RPMI8226 (cell line): ENCODE measurements around the gene STX3.
"Not testable (repeated sequence)": the region's sequence is repeated elsewhere in the genome, so short reads cannot be mapped to it uniquely, and the experiment has no call there.

Experiments
- DNase-seq: peaks from one replicate; pipeline ENCODE4 v3.0.0-alpha.2; 2015

The STX3 gene

DNA sequence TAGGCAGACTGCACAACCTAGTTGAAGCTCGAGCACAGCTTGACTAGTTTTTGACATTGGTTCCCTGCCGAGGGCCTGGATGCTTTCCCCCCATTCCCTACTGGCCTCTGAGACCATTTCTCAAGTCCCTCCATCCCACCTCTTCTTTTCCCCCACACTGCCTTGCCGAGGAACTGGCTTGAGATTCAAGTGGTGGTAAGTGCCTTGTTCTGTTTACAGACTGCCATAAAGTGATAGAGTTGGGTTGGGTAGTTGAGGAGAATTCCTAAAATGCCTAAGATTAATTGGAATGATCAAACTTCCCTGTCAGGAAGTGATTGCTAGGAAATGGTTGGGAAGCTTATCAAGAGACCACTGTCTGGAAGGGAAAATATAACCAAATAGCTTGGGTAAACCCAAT, 39.2 kb downstream of the STX3 start:
- no peak for DNase-seq

- DNase-seq = no peak
Observed at GRCh38 chr11:59800390-59801025, 45.3 kb downstream of the STX3 start.

DNA sequence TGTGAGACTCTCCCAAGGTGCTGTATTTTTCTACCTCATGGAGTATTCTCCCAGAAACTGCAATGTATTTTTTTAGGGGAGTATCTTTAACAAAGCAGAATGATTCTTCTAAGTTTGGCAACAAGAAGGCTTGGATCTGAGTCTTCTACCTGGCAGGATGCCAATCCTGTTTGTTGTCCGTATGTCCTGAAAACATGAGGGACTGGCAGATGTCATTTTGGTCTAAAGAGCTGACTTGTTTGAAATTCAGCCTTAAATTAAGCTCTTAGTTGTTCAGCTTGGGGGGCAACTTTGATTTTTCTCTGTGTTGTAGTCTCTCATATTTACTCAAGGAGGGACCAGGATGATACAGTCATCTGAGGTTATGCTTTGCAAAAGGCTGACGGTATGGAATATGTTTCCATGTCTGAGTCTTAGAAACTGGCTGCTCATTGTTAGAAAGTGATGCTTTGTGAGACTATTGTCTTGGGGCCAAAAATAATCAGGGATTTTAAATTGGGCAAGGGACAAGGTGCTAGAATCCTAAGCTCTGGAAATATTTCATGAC, 46.1 kb downstream of the STX3 start:
- no peak for DNase-seq

GRCh38 chr11:59801981-59802638, 46.9 kb downstream of the STX3 start:
- DNase-seq = no peak

- DNase-seq = peak; percentile 47
Observed at GRCh38 chr11:59802639-59803176, 47.5 kb downstream of the STX3 start.

- DNase-seq = no peak
Observed at GRCh38 chr11:59804061-59804460, 48.9 kb downstream of the STX3 start.

GRCh38 chr11:59807047-59807610, 52.0 kb downstream of the STX3 start:
- DNase-seq = no peak

DNA sequence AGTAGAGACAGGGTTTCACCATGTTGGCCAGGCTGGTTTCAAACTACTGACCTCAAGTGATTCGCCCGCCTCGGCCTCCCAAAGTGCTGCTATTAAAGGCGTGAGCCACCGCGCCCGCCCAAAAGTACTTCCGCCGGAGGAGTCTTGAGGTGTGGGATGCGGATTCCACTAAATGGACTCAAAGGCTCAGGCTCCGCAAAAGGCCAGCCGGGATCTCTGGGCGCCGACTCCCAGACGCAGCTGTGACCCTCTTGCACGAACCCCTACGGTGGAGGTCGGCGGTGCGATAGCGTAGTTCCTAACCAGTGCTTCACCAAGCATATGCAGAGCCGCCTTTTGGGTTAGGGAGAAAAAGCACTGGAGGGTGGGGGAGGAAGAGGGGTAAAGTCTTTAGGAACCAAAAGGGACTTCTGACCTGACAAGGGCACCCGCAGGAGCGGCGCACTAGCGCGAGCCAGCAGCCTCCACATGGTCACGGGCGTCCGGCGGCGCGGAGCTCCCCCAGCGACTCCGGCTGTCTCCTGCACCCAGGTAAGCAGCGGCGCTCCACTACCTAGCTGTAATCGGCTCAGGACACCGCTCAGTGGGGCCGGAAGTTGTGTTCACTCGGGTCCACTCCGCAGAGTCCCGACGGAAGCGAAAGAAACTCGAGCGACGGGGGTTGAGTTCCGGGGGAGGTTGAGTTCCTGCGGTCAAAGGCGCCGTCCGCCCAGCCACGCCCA, 55.2 kb downstream of the STX3 start, which contains the start of gene MRPL16:
TSS of gene MRPL16 (minus strand) at position 590 of the 722 bp plus-strand sequence. CDS start at position 470, 120 bp downstream.
- DNase-seq = peak; percentile 93

GRCh38 chr11:59810911-59811259, 55.7 kb downstream of the STX3 start:
- DNase-seq = no peak

DNA sequence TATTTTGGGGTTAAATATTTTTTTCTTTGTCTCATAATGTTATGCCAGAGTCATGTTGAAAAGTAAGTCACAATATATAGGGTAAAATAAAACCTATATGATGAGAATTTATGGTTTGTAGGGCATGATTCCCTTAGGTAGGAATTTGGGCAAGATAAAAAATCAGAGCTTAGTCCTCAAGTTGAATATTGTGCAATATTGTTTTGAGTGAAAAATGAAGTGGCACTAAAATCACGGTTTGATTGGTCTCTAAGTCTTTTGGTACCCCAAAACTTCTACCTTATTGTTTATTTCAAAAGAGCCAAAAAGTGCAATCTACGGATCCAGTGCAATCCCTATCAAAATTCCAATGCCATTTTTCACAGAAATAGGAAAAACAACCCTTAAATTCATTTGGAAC, 57.0 kb downstream of the STX3 start:
- DNase-seq = no peak

DNA sequence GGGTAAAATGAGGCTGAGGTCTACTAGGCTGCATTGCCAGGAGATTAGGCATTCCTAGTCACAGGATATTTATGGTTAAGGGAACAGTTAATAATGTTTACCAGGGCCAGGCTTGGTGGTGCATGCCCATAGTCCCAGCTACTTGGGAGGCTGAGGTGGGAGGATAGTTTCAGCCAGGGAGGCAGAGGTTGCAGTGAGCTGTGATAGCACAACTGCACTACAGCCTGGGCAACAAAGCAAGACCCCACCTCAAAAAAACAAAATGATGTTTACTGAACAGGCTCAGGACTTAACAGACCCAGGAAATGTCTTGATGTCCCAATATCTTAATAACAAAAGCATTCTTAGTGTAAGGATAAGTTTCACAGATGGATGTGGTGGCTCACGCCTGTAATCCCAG, 58.2 kb downstream of the STX3 start:
- DNase-seq = no peak

DNA sequence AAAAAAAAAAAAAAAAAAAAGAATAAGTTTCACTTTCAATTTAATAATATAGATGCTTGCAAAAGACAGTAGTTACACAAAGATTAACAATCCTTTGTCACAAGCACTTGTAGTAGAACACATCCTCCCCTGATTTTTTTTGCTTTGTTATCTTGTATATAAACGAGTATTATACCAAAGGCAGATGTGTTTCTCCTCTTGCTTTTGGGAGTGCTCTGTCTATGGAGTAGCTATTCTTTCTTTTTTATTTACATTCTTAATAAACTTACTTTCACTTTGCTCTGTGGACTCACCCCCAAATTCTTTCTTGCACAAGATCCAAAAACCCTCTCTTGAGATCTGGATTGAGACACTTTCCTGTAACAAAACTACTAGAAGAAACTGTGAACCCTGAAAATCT, 58.8 kb downstream of the STX3 start:
- no peak for DNase-seq

GRCh38 chr11:59815754-59816153, 60.6 kb downstream of the STX3 start:
- DNase-seq = no peak

DNA sequence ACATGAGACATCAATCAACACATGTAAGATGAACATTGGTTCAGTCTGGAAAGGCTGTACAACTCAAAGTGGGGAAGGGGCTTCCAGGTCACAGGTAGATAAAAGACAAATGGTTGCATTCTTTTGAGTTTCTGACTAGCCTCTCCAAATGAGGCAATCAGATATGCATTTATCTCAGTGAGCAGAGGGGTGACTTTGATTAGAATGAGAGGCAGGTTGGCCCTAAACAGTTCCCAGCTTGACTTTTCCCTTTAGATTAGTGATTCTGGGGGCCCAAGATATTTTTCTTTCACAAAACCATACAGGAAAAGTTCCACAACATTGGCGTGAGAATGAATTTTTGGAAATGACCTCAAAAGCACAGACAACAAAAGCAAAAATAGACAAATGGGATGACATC, 61.3 kb downstream of the STX3 start:
- not testable (repeated sequence) for DNase-seq

GRCh38 chr11:59818572-59818971, 63.4 kb downstream of the STX3 start:
- peak; percentile 58 for DNase-seq

- peak; percentile 68 for DNase-seq
Observed at GRCh38 chr11:59822989-59823566, 67.9 kb downstream of the STX3 start.

- no peak for DNase-seq
Observed at GRCh38 chr11:59829358-59829757, 74.2 kb downstream of the STX3 start.

DNA sequence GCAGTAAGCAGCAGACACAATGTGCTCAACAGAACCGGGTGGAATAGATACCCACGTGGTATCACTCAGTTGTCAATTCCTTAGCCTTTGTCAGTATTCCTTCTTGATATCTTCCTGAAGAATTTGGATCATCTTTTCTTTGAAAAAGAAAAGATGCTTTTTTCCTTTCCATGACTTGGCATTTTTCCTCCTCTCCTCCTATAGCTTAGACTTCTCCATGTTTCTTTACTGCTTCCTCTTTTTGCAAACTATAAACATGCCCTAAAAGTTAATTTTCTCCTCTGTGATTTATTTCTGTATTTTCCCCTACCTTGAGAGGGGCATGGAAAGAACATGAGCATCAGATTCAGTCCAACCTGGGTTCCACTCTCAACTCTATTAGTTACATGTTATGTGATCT, 78.4 kb downstream of the STX3 start:
- no peak for DNase-seq

- DNase-seq = no peak
Observed at GRCh38 chr11:59839615-59840014, 84.4 kb downstream of the STX3 start.

GRCh38 chr11:59841514-59841913, 86.3 kb downstream of the STX3 start:
- DNase-seq = no peak

GRCh38 chr11:59842316-59842715, 87.1 kb downstream of the STX3 start:
- no peak for DNase-seq

DNA sequence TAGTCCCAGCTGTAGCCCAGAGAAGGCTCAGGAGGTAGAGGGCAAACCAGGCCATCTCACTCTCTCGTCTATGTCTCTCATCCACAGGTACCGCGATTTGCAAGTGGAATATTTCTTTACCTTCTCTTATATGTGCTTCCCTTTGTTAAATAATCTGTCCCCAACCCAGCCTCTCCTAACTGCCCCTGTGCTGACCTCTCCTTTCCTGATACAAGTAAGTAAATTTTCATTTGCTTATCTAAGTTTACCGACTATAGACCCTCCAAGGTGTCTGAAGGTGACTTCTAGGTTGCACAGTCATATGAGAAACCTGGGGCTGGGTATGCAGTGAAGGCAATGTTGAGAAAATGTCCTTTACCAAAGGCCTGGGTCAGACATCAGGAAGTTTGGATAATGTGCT, 90.2 kb downstream of the STX3 start, which contains the start of gene CBLIF:
TSS of gene CBLIF (minus strand) at position 101 of the 400 bp plus-strand sequence. CDS start at position 55, 46 bp downstream.
- no peak for DNase-seq

DNA sequence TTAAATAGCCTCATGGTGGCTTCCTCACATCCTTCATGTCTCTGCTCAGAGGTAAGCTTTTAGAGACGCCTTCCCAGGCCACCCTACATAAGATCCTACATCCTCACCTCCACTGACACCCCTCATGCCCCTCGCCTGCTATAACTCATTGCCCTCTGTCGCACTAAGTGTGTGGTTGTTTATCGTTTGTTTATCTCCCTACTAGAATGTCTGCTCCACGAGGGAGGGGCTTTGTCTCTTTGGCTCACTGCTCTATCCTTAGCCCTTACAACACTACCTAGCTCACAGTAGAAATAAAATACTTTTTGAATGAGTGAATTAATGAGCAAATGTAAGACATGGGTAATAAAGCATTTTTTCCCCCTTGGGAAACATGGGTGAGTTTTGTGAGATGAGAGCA, 91.4 kb downstream of the STX3 start:
- no peak for DNase-seq
